Progenitor cell of endocrine pancreas (in vitro differentiated cells): ENCODE measurements around the gene PPP1R1A. TPM values are rescaled to one million over a fixed set of nuclear protein-coding genes. Genes with fewer than 3 reads are reported as not detected.

Experiments
- DNase-seq: peaks from one replicate; pipeline ENCODE4 v3.0.0; 2021; ENCODE audit warnings: low spot score; ENCODE audit not compliant: unreplicated experiment
- H3K27ac Mint-ChIP-seq: 2 replicates; pipeline ENCODE4 v1.8.0; 2021; ENCODE audit warnings: mild to moderate bottlenecking, moderate library complexity, mixed read lengths
- H3K27me3 Mint-ChIP-seq: 2 replicates; pipeline ENCODE4 v1.8.0; 2021; ENCODE audit warnings: mixed read lengths
- H3K36me3 Mint-ChIP-seq: 2 replicates; pipeline ENCODE4 v1.8.0; 2022; ENCODE audit warnings: mixed read lengths; ENCODE audit not compliant: insufficient read depth
- H3K4me1 Mint-ChIP-seq: 2 replicates; pipeline ENCODE4 v1.8.0; 2021; ENCODE audit warnings: low read depth, mixed read lengths
- H3K4me3 Mint-ChIP-seq: 2 replicates; pipeline ENCODE4 v1.8.0; 2021; ENCODE audit warnings: low read depth, mild to moderate bottlenecking, moderate library complexity, mixed read lengths
- H3K9me3 Mint-ChIP-seq: 2 replicates; pipeline ENCODE4 v1.8.0; 2021; ENCODE audit warnings: low read depth, mixed read lengths
- CTCF ChIP-seq: fragments of 200-600 bp; sonication (generic); IDR thresholded peaks from one replicate; pipeline ENCODE4 v1.5.0; 2021; ENCODE audit warnings: antibody characterized with exemption, mild to moderate bottlenecking; ENCODE audit not compliant: unreplicated experiment
- total RNA-seq: library from RNA; stranded (reverse); gene quantifications from 2 replicates; pipeline ENCODE4 v1.2.1, GENCODE V29; 2021

Gene PPP1R1A
- total RNA-seq, 1 donor from 2014 or later, result 22.1 TPM

GRCh38 chr12:54628186-54628846, 39.9 kb upstream of the PPP1R1A start:
- Mint-ChIP-seq H3K4me1 (no peaks in the 10 kb centered on the region), H3K36me3 (peaks cover 4% of the 10 kb centered on the region), H3K4me3 (no peak overlapping the region), H3K27me3 (peaks cover 43% of the 10 kb centered on the region), H3K9me3 (peaks cover 17% of the 10 kb centered on the region), H3K27ac (no peak overlapping the region)
- TF ChIP-seq CTCF, result no peak
- DNase-seq, result no peak

- H3K27me3 Mint-ChIP-seq, result peaks cover 42% of the 10 kb centered on the region
- no peak for TF ChIP-seq CTCF
- H3K36me3 Mint-ChIP-seq, result peaks cover 4% of the 10 kb centered on the region
- H3K4me3 Mint-ChIP-seq, result no peak overlapping the region
- peaks cover 17% of the 10 kb centered on the region for H3K9me3 Mint-ChIP-seq
- H3K4me1 Mint-ChIP-seq, result no peaks in the 10 kb centered on the region
- H3K27ac Mint-ChIP-seq, result no peak overlapping the region
- DNase-seq, result no peak
These were observed 38.8 kb upstream of the PPP1R1A start for GRCh38 chr12:54627304-54627703.

GRCh38 chr12:54625598-54625997, 37.1 kb upstream of the PPP1R1A start:
- Mint-ChIP-seq H3K4me3 (no peak overlapping the region), H3K36me3 (peaks cover 4% of the 10 kb centered on the region)
- TF ChIP-seq CTCF, result no peak

GRCh38 chr12:54624315-54625279, 36.1 kb upstream of the PPP1R1A start:
- Mint-ChIP-seq H3K36me3 (peaks cover 4% of the 10 kb centered on the region), H3K4me1 (no peaks in the 10 kb centered on the region), H3K9me3 (peaks cover 17% of the 10 kb centered on the region), H3K27me3 (peaks cover 47% of the 10 kb centered on the region), H3K4me3 (no peak overlapping the region), H3K27ac (no peak overlapping the region)
- no peak for DNase-seq
- no peak for TF ChIP-seq CTCF

More at GRCh38 chr12:54625598-54625997, 37.1 kb upstream of the PPP1R1A start:
- H3K27ac Mint-ChIP-seq, result no peak overlapping the region
- peaks cover 17% of the 10 kb centered on the region for H3K9me3 Mint-ChIP-seq
- no peak for DNase-seq
- H3K27me3 Mint-ChIP-seq, result peaks cover 52% of the 10 kb centered on the region
- no peaks in the 10 kb centered on the region for H3K4me1 Mint-ChIP-seq

- Mint-ChIP-seq H3K9me3 (peaks cover 9% of the 10 kb centered on the region), H3K36me3 (peaks cover 4% of the 10 kb centered on the region), H3K4me3 (no peak overlapping the region), H3K27me3 (peaks cover 58% of the 10 kb centered on the region), H3K4me1 (no peaks in the 10 kb centered on the region), H3K27ac (no peak overlapping the region)
- no peak for DNase-seq
- TF ChIP-seq CTCF, result peak; percentile 57
These were observed 34.2 kb upstream of the PPP1R1A start for GRCh38 chr12:54622463-54623183.
